Measurements from ENCODE around the gene CATSPERD.
A peak's percentile ranks its signal among the peaks of the same experiment; 100 is the strongest.
"Not testable (repeated sequence)": the region's sequence is repeated elsewhere in the genome, so short reads cannot be mapped to it uniquely, and the experiment has no call there.

CATSPERD gene

DNA sequence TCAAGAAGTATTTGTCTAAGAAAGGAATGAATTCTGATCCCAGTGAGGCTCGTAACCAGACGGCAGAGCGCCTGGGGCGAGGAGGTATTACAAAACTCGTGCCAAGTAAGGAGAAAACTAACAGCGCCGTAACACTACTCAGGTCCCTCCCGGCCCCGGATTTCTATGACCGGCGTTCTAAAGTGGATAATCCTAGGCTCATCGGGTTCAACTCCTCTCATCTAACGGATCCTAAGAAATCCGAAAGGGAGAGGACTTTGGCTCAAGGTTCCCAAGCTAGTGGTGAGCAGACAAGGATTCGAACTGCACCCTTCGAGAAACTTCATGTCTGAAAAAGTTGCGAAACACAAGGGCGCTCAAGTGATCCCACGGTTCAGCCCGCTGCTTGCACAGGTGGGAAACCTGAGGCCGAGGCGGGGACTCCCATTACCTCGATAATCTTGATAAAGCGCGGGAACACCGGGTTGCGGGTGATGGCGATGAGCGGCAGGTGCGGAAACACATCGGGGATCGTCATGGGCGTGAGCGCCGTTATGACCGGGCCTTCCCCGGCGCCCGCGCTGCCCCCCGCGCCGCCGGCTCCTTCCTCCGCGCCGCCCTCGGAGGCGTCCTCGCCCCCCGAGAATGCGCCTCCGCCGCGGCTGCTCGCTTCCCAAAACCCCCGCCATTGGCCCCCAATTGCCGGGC is 1.0 kb upstream of the CATSPERD start:
- no peak for DNase-seq (ENCODE audit: low read depth in 2 of 2)

DNA sequence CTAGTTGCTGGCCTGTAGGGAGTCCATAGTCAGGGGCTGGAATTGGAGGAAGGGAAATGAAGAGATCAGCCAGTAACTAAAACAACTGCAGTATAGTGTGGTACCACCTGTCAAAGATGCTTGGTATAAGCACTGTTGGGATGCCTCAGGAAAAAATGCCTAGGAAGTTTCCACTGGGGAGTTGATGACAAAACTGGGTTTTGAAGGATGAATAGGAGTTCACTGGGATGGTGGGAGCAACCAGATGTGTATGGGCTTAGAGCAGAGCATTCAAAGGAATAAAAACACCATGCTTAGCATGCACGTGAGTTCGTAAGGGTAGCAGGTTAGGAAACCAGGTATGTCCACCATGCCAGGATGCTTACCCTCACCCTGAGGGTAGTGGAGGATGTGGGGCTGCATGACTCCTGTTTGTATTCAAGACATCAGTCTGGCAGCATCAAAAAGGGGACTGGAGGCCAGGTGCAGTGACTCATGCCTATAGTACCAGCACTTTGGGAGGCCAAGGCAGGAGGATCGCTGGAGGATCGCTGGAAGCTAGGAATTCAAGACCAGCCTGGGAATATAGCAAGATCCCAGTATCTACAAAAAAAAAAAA is 7.1 kb downstream of the CATSPERD start:
- DNase-seq (ENCODE audit: low read depth in 2 of 2): no peak

DNA sequence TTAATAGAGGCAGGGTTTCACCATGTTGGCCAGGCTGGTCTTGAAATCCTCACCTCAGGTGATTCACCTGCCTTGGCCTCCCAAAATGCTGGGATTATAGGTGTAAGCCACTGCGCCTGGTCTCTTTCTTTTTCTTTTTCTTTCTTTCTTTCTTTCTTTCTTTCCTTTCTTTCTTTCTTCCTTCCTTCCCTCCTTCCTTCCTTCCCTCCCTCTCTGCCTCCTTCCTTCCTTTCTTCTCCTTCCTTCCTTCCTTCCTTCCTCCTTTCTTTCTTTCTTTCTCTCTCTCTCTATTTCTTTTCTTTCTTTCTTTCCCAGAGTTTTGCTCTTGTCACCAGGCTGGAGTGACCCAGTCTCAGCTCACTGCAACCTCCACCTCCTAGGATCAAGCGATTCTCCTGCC is 12.7 kb downstream of the CATSPERD start:
- not testable (repeated sequence) for DNase-seq (ENCODE audit: low read depth in 2 of 2)

DNA sequence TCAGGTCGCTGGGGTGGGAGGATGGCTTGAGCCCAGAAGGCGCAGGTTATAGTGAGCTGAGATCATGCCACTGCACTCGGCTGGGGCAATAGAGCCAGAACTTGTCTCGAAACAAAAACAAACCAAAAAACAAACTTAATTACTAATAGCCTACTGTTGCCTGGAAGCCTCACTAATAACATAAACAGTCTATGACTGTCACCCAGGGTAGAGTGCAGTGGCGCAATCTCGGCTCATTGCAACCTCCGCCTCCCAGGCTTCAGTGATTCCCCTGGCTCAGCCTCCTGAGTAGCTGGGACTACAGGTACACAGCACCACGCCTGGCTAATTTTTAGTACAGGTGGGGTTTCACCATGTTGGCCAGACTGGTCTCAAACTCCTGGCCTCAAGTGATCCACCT is 18.0 kb downstream of the CATSPERD start:
- no peak for DNase-seq (ENCODE audit: low read depth in 2 of 2)

DNA sequence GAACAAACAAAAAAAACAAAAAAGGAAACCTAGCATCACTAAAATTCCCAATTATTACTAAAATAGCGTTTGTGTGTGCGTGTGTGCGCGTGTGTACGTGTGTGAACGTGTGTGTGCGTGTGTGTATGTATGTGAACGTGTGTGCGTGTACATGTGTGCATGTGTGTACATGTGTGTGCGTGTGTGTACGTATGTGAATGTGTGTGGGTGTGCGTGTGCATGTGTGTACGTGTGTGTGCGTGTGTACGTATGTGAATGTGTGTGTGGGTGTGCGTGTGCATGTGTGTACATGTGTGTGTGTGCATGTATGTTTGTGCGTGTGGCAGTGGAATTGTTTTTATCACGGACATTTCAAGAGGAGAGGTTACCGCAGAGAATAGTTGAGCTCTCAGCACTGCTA is 21.6 kb downstream of the CATSPERD start:
- DNase-seq (ENCODE audit: low read depth in 2 of 2): no peak

DNA sequence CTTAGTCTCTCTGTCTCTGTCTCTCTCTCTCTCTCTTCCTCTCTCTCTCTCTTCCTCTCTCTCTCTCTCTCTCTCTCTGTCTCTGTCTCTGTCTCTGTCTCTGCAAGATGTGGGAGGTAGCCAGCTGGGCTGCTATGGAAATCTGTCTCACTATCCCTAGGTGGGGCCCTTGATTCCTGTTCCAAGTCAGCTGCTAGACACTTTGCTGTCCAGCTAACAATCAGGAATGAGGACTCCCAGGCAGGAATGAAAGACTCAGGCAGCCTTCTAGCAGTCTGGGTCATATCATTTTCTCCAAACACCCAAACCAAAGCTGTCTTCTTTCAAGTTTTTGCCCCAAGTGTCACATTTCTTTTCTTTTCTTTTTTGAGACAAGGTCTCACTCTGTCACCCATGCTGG is 23.2 kb downstream of the CATSPERD start:
- DNase-seq (ENCODE audit: low read depth in 2 of 2): no peak

DNA sequence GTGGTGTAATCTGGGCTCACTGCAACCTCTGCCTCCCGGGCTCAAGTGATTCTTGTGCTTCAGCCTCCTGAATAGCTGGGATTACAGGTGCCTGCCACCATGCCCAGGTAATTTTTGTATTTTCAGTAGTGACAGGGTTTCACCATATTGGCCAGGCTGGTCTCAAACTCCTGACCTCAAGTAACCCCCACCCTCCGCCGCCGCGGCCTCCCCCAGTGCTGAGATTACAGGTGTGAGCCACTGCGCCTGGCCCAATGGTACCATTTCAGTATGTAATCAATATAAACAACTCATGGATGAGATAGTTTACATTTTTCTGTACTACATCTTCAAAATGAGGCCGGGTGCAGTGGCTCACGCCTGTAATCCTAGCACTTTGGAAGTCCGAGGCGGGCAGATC is 24.6 kb downstream of the CATSPERD start:
- not testable (repeated sequence) for DNase-seq (ENCODE audit: low read depth in 2 of 2)

DNA sequence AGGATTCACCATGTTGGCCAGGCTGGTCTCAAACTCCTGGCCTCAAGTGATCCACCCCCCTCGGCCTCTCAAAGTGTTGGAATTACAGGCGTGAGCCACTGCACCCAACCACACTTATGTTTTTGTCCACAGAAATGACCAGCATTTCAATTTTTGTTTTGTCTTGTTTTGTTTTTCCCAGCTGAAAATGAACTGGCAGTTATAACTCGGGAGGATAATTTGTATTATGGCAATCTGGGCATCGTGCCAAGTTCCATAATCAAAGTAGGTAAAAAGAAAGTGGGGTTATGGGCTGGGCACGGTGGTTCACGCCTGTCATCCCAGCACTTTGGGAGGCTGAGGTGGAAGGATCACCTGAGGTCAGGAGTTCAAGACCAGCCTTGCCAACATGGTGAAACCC is 28.5 kb downstream of the CATSPERD start:
- DNase-seq (ENCODE audit: low read depth in 2 of 2): not testable (repeated sequence)

DNA sequence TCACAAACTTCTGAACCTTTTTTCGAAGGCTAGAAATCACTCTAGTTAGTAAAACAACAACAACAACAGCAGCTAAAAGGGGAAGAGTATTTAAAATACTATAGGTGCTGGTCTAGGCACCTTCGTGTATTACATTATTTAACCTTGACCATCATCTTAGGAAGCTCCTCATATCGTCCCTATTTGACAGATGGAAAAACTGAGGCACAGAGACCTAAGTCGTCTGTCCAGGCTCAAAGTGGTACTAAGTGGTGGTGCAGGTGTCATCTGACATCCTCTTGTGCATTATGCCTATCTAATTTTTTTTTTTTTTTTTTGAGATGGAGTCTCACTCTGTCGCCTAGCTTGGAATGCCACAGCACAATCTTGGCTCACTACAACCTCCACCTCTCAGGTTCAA is 29.1 kb downstream of the CATSPERD start:
- DNase-seq (ENCODE audit: low read depth in 2 of 2): no peak

DNA sequence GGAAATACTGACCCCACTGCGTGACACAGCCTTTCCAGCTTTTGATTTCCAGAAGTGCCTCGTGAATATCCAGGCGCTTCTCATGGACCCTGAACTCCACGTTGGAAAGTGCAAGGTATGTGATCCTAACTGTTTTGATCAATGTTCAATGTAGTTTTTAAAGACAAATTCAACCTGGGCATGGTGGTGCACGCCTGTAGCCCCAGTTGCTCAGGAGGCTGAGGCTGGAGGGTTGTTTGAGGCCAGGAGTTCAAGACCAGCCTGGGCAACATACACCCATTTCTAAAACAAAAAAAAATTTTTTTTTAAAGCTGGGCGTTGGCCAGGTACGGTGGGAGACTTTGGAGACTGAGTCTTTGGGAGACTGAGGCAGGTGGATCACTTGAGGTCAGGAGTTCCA is 31.3 kb downstream of the CATSPERD start:
- DNase-seq (ENCODE audit: low read depth in 2 of 2): no peak

DNA sequence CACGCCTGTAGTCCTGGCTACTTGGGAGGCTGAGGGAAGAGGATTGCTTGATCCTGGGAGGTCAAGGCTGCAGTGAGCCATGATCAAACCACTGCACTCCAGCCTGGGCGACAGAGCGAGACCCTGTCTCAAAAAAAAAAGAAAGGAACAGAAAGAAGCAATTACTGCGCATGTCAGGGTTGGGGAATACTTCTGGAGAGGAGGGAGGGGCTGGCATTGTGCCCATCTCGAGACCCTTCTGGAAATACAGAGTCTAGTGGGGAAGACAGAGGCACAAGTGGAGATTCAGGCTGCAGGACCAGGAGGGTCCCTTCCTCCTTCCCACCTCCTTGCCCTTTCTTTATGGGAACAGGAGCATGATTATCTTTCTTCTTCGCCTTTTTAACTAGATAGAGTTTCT is 33.3 kb downstream of the CATSPERD start:
- DNase-seq (ENCODE audit: low read depth in 2 of 2): no peak

DNA sequence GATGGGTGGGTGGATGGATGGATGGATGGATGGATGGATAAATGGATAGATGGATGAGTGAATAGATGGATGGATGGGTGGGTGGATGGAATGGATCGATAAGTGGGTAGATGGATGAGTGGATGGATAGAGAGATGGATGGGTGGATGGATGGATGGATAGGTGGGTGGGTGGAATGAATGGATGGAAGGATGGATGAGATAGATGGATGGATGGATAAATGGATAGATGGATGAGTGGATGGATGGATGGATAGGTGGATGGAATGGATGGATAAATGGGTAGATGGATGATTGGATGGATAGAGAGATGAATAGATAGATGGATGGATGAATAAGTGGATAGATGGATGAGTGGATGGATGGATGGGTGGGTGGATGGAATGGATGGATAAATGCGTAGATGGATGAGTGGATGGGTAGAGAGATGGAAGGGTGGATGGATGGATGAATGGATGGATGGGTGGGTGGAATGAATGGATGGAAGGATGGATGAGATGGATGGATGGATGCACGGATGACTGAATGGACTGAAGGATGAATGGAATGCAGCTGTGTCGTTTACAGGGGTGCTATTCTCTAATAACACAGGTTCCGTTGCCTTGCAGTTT is 42.3 kb downstream of the CATSPERD start:
- no peak for DNase-seq (ENCODE audit: low read depth in 2 of 2)

DNA sequence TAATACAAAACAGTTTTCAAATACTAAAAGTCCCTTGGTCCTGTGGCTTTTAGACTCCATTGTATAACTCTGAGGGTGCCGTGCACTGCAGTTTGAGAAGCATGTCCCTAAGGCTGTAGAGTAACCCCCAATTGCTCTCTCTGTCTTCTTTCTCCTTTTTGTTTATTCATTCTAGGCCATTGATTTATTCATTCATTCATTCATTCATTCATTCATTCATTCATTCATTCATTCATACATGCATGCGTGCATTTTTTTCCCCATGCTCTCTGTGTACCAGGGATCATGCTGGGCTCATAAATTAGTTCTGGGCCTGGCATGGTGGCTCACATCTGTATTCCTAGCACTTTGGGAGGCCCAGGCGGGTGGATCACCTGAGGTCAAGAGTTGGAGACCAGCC is 44.8 kb downstream of the CATSPERD start:
- DNase-seq (ENCODE audit: low read depth in 2 of 2): no peak

DNA sequence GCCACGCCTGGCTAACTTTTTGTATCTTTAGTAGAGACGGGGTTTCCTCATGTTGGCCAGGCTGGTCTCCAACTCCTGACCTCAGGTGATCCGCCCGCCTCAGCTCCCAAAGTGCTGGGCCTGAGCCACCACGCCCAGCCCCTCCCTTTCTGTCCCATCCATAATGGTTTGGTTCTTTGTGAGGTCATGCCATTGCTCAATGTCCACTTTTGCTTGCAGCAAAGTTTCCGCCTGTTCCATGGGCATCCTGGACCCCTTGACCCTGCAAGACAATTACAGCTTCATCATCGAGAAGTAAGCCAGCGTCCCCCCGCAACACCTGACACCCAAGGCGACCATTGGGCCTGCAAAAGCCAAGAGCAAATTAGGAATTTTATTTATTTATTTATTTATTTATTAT is 47.5 kb downstream of the CATSPERD start:
- no peak for DNase-seq (ENCODE audit: low read depth in 2 of 2)

DNA sequence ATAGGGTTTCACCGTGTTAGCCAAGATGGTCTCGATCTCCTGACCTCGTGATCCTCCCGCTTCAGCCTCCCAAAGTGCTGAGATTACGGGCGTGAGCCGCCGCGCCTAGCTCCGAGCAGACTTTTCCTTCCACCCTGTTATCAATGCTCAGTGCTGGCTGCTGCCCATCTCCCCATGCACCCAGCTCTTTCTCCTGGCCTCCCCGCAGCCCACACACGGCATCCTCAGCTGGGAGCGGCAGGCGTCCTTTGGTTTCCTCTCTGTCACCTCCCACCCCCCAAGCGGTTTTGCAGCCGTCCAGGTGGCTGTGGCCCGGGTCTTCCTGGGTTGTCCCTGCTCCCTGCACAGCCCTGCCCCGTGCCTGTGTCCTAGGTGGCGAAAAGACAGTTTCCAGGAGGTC is 52.0 kb downstream of the CATSPERD start:
- no peak for DNase-seq (ENCODE audit: low read depth in 2 of 2)

DNA sequence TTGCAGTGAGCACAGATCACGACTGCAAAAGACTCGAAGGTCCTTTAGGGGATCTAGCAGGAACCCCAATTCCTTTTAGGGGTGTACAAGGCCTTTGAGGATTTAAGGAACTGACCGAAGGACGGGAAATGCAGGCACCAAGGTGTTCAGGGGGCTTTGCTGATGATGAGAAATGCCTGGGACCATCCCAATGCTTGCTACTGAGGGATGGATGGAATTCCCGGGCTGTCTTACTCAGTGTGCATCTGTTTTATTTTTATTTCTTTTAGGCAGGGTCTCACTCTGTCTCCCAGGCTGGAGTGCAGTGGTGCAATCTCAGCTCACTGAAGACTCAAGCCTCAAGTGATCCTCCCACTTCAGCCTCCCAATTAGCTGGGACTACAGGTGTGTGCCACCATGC is 52.8 kb downstream of the CATSPERD start:
- DNase-seq (ENCODE audit: low read depth in 2 of 2): no peak

DNA sequence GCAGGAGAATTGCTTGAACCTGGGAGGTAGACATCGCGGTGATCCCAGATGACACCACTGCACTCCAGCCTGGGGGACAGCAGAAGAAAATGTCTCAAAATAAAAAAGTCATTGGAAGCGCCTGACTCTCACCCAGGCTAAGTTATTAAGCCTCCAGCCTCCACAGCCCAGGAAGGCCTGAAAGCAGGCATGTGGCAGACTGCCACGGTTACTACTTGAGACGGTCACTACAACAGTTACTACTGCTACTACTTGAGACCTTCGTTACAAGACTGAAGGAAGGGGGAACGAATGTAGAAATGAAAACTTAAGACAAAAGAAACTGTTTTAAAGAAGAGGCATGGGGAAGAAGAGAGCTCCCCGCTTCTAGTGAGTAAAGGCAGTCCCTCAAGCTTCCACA is 54.5 kb downstream of the CATSPERD start:
- no peak for DNase-seq (ENCODE audit: low read depth in 2 of 2)

DNA sequence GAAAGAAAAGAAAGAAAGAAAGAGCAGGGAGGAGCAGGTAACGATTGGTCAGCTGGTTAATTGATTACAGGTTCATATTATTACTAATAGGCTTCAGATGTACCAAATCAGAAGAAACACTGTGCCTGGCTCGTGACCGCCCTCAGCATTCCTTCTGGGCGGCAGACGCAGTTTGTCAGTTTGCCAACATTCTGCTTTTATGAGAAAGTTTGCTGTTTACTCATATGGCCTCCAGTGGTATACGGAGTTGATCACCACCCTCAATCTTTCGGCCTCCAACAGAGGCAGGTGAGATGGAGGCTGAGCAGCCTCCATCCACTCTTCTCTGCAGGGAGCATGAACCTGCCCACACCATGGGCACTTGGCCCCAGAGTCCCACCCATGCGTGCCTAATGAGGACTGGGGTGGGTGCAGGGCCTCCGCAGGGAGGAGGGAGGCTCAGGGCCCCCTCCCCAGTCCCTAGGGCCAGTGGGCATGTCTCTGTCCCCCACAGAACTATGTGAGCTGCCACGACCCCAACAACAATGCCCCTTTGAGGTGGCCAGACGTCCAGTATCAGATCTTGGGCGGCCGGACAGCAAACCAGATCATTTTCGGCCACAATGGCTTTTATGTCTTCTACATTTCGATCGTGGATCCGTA is 55.4 kb downstream of the CATSPERD start:
- peak; percentile 51 to 62 for DNase-seq (ENCODE audit: low read depth in 2 of 2)

DNA sequence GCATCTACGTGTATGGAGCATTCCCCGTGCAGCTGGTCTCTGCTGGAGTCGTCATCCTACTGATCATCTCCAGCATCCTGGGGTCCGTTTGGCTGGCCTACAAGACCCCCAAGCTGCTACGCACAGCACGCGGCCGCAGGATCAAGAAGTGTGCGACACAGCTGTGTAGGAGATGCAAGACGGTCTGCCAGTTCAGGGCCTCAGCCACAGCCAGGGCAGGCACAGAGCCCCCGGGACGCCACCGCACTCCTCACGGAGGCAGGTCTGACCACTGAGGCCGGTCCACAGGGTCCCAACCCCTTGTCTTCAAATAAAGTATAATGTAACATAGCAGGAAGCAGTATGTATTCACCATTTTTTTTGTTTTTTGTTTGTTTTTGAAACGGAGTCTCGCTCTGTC is 58.0 kb downstream of the CATSPERD start:
- DNase-seq (ENCODE audit: low read depth in 2 of 2): no peak

DNA sequence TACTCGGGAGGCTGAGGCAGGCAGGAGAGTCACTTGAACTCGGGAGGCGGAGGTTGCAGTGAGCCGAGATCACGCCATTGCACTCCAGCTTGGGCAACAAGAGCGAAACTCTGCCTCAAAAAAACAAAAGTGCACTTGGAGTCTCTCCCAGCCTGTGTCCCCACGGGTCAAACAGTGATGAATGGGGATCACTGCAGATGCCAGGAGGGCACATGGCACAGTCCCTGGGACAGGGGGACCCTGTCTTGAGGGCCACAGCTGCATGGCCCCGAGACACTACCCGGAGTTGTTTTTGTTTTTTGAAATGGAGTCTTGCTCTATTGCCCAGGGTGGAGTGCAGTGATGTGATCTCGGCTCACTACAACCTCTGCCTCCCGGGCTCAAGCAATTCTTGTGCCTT is 60.5 kb downstream of the CATSPERD start:
- DNase-seq (ENCODE audit: low read depth in 2 of 2): not testable (repeated sequence)

DNA sequence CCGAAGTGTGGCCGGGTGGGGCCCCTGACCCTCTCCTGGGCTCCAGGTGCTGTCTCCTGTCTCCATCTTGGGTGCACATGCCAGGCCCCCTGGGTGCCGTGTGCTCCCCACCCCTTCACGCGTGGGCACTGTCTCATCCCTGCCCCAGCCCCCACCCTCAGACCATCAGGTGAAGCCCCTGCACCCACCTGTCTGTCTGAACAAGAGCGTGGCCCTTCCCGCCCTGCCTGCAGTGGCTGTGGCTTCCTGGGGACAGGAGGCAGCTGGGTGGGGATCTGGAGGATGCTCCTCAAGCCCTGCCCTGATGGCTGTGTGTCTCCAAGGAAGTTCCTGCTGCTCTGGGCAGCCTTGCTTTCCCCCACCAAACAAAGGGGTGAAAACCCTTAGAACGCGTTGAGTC is 61.9 kb downstream of the CATSPERD start:
- no peak for DNase-seq (ENCODE audit: low read depth in 2 of 2)

DNA sequence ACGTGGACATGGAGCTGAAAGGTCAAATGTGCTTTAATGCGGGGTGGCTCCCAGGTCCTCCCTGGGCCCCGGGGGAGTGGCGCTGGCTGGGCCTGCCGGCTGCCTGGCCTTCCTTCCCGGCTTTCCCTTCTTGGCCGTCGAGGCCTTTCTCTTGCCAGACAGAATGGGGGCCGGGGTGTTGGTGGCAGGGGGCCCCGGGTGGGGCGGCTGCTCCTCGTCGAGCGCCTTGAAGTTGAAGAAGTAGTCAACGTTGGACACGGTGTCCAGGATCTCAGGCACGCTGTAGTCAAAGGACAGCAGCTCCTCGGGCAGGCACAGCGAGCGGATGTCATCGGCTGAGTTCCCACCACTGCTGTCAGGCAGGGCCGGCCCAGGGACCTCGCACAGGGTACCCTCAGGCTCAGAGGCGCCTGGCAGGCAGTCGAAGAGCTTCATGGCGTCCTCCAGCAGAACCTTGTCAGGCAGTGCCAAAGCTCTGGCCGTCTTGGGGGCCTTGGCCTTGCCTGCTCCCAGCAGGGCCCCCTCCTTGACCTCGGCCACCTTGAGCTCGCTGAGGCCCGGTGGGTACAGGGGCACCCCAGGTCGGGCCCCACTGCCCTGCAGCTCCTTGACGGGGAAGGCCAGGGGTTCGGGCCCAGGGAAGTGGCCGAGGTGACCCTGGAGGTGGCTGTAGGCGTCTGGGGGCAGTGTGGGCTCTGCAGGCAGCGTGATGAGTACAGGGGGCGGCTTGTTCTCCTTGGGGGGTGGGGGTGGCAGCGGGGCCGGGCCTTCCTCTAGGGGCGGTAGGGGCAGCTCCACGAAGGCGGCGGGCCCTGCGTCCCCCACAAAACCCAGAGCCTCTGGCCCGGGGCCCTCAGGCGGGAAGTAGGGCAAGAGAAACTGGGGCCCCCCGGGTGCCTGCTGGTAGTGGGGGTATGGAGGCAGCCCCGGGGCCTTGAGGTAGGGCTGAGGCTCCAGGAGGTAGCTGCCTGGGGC is 62.8 kb downstream of the CATSPERD start:
- DNase-seq (ENCODE audit: low read depth in 2 of 2): no peak

Measured in fibroblast of skin of left biceps (primary cell).